Skin epidermis (tissue), 12 donors: ENCODE measurements around the gene SERTAD4.

Source experiments
- H3K27ac ChIP-seq, 21 experiments: fragments of 200-600 bp; sonication (generic) in 11 of 21; one replicate each; pipeline ENCODE4 v1.5.0; 2020; ENCODE audit warnings: mild to moderate bottlenecking in 3 of 21, inconsistent platforms in 2 of 21, moderate library complexity in 2 of 21
- H3K4me3 ChIP-seq, 7 experiments: fragments of 200-600 bp; sonication (generic) in 2 of 7; one replicate each; pipeline ENCODE4 v1.5.0; 2020; ENCODE audit warnings: inconsistent platforms in 2 of 7, mild to moderate bottlenecking in 2 of 7, moderate library complexity in 1 of 7

Gene SERTAD4

DNA sequence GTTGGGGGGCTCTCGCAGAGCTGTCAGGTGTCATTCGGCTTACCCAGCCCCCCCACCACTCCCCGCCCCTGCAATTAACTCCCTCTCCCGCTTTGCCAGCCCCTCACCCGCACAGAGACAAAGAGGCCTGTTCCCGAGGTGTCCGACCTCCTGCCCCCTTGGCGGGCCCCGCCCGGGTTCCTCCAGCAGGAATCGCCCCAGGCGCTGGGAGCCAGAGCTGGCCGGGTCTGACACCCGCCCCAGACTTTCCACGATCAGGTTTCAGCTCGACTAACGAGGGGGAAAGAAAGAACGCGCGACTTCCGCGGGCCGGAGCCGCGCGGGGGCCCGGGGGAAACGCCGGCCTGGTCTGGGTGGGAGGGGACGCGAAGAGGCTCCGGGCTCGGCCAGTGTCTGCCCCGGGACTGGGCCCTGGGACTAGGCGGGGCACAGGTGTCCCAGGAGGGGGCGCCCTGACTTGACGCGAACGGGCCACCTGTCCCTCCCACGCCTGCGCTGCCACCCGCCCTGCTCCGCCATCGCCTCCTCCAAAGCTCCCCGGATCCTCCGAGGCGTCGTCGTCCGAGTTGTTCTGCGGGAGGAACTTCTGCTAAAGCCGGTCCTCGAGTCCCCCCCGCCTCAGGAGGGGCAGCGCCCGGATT lies 59.8 kb downstream of the SERTAD4 start:
- peak overlapping the region in 20 of 21 experiments; percentile 44 to 90 (median 76) for H3K27ac ChIP-seq
- H3K4me3 ChIP-seq = peak overlapping the region; percentile 14 to 46 (median 32)

DNA sequence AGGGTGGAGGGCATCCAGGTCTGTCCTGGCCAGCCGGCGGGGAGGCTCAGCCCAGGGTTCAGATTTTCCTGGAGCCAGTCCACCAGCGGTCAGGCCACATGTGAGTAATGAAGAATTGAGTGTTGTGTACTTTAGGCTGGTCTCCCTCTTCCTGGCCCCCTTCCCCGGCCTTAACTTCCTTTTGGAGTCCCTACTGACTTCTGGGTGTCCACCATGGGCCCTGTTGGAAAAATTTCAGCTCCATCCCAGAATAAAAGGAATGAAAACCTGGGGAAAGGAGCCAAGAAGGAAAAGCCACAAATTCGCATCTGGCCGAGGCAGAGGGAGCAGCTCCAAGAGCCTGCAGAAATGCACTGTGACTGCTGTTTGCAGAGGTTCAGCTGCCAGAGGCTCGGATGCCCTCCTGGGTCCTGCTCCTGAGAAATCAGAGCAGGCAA lies 60.6 kb downstream of the SERTAD4 start:
- peak overlapping the region in 17 of 21 experiments; percentile 51 to 90 (median 80) for H3K27ac ChIP-seq
- H3K4me3 ChIP-seq = peak overlapping the region in 1 of 7 experiments; percentile 22

DNA sequence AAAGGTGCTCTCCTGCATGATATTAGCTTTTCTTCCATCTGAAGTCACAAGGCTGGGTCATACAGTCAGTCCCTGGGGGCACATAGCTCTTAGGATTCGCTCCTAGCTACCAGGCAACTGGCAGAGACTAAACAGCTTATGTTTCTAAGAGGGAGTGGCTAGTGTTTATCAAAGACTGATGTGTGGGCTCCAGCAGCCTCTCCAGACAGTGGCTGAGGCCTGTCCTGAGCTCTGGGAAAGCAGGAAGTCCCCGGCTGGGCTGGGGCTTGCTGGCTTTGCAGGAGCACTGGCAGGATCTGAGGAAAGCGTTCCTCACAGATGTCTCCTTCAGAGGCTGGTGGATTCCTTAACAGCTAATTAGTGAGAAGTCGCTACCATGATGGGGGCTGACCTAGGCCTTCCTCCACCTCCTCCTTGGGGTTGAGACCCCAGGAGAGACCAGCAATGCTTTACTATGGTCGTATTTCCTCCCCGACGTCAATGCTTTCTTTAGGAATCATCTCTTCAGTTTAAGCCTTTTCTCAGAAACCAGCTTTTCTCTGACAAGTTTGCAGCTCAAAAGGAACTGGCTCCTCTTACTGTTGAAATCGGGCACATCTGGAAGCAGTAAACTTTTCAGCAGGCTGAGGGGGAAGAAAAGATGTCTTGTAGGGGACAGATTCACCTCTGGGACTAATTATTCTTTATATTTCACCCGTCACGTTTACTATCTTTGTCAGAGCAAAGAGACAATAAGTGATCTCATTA lies 62.6 kb downstream of the SERTAD4 start:
- no peak overlapping the region for H3K4me3 ChIP-seq
- peak overlapping the region in 20 of 21 experiments; percentile 5 to 84 (median 56) for H3K27ac ChIP-seq
